GM19467 (cell line): ENCODE results near the gene LY6G5C.
"Not testable (repeated sequence)": the region's sequence is repeated elsewhere in the genome, so short reads cannot be mapped to it uniquely, and the experiment has no call there.

ENCODE experiments used
- ATAC-seq: cut with Tn5 transposase; IDR thresholded peaks from one replicate; pipeline ENCODE4 v1.9.1; 2021; ENCODE audit warnings: mild to moderate bottlenecking, moderate library complexity; ENCODE audit not compliant: unreplicated experiment

LY6G5C gene

DNA sequence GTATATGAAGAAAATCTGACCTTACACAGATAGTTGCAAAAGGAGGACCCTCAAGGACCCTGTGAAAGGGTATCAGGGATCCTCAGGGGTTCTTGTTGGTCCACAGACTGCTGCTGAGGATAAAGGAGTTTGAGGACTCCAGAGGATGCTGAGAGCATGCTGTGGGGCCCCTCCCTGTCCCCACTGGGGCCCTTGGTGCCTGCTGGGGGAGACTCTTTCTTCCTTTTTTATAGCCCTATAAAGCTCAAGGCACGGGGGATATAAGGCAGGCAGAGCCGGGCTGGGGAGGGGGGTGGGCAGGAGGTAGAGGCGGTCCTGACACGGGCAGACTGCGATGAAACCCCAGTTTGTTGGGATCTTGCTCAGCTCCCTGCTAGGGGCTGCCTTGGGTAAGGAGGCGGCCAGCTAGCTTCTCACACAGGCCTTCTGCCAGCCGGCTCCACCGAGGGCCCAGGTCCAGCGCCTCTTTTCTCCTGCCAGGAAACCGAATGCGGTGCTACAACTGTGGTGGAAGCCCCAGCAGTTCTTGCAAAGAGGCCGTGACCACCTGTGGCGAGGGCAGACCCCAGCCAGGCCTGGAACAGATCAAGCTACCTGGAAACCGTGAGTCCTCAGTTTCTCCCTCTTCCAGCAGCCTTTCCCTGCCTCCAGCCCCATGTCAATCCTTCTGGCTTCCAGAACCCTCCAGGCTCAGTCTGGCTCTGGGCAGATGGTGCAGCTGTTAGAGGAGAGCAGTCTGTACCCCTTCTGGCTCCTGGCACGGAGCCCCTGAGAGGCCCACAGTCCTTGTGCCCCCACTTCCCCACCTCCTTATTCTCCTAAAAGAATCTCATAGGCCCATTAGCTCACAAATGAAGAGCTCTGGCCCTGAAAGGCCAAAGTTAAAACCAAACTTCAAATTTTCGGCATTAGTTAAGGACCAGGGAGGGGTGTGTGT is 34.4 kb upstream of the LY6G5C start, which contains the start of gene LY6G6D:
Gene LY6G6D, plus strand, starts transcription at position 327 of the 937 bp plus-strand sequence. Its CDS starts 8 bp downstream, at position 335.
- ATAC-seq, result no peak

- ATAC-seq, result no peak
Measured at GRCh38 chr6:31713991-31714684, 33.3 kb upstream of the LY6G5C start.

GRCh38 chr6:31713465-31713864 is 32.6 kb upstream of the LY6G5C start:
- ATAC-seq, result no peak

- no peak for ATAC-seq
Measured at GRCh38 chr6:31712296-31712695, 31.4 kb upstream of the LY6G5C start.

DNA sequence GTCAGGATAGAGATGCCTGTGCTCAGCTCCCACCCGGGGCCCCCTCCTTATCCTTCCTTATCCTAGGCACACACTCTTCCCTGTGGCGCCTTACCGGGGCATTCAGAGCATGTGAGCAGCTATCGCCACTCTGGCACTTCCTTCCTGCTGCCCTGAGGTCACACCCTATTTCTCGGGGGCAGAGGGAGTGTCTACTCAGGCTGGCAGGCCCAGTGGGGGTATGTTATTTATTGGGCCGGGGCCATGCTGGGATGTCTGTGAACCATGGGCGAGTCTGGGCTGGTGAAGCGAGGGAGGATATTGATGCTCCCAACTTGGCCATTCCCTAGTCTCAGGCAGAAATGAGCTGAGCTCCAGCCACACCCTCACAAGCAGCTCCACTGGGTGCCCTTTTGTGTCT is 30.4 kb upstream of the LY6G5C start:
- no peak for ATAC-seq

GRCh38 chr6:31710523-31711219 is 29.8 kb upstream of the LY6G5C start:
- ATAC-seq, result no peak

GRCh38 chr6:31709157-31709556 is 28.3 kb upstream of the LY6G5C start:
- ATAC-seq, result not testable (repeated sequence)

GRCh38 chr6:31708224-31708623 is 27.4 kb upstream of the LY6G5C start:
- no peak for ATAC-seq

GRCh38 chr6:31707701-31708100 is 26.8 kb upstream of the LY6G5C start:
- no peak for ATAC-seq

DNA sequence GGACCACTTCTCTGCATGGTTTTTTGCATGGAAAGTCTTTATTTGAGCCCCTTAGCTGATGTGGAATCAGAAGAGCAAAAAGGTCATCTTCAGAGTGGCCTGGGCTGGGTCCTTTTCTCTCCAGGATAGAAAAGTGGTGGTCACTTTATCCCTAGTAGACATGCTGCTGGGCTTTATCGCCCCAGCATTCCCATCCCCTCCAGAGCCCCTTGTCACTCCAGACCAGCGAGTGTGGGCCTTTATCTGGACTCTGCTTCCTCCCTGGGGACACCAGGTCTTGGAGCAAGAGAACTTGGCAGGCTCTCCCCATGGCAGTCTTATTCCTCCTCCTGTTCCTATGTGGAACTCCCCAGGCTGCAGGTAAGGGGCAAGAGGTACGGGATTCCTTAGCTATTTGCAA is 25.7 kb upstream of the LY6G5C start, which contains the start of gene LY6G6F:
Gene LY6G6F, plus strand, starts transcription at position 268 of the 400 bp plus-strand sequence. Its CDS starts 41 bp downstream, at position 309.
- ATAC-seq, result no peak

DNA sequence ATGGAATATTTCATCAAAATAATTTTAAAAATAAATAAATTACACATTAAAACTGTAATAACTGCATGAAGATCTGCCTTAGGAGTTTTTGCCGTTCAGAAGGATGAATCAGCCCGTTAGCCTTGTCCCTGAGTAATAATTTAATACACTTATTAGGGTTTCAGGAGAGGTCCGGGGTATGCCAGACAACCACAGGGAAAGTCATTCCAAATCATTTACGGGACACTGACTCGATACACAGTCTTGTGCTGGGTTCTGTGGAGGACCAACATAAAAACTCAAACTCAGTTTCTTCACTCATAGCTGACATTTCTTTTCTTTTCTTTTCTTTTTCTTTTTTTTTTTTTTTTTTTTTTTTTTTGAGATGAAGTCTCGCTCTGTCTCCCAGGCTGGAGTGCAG is 25.1 kb upstream of the LY6G5C start:
- ATAC-seq, result no peak

DNA sequence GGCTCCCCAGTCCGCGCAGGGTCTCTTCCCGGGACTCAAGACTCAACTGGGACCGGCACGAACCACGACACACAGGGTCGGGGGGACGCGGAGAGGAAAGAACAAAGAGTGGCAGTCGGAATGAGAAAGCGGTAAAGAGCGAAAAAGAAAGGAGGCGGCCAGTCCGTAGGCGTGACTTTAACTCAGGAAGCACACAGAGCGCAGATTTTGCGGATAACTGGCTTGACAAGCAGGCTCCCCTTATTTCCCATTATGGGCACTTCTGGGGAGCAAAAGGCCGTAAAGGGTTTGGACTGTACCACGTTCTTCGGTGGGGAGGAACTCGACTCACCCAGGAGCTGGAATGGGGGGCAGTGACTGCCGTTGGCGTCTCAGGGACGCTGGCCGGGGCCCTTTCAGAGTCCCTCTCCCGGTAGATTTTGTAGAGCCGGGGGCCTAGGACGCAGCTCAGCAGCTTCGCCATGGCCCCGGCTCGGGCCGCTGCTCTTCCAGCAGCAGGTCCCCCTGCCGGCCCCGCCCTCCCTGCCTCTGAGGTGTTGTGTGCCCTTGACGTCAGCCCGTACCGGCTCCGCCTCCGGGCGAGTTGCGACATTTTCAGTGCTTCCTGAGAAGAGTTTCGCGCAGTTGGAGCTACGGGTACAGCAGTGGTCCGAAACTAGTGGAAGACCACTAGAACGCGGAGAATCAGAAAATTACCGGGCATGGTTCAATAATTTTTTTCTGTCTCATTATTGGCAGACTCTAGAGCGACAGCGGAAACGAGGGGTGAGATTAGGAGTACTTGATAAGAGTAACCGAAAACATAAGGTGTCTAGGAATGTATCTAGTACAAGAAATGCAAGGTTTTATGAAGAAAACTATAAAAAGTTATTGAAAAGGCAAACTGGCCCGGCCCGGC is 22.2 kb upstream of the LY6G5C start, which contains the start of gene ABHD16A:
Gene ABHD16A, minus strand, starts transcription at position 506 of the 898 bp plus-strand sequence. Its CDS starts 43 bp downstream, at position 463.
- peak; percentile 80 for ATAC-seq

DNA sequence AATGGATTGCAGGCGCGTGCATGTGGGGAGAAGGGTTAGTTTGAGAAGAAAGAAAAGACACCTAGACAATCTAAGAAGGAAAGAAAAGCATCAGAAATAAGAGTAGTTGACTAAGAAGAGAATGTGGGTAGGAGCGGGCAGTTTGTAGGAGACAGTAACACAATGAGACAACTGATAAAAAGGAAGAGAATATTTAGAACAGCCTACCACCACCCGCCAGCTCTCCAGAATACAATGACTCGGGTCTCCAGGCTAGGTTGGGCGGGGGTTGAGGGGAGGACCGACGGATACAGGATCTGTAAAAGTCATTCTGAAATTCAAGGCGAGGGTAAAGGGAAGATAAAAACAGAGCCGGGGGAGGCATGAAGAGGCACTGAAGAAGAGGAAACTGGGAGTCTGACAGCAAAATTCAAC is 21.5 kb upstream of the LY6G5C start:
- no peak for ATAC-seq

DNA sequence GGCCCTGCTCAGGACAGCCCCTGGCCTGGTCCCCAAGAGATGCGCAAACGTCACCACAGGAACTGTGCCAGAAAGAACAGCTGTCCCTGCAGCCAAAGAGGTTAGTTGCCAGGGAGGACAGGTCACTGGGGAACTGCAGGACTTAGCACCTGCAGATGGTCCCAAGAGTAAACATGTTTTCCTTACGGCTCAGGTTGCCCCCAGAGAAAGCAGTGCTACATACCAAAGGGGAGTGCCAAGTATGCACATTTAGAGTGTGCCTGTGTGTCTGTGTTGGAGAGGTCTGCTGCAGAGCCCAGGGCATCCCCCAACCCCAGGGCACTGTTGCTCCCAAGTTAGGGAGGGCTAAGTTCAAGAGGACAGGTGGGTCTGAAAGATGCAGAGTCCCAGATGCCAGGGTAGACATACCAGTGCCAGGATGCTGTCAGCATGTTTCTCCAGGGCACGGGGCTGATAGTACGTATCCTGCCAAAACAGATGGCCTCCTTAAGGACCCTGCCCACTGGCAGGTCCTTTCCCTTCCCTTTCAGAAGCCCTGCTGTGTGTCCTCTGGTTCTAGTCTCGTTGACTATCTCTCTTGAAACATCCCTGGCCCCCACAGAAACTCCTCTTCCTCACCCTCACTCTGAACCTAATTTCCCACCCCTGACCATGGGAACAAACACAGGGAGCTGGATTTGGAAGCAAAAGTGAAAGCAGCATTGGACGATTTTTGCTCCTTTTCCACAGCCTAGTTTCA is 21.0 kb upstream of the LY6G5C start:
- no peak for ATAC-seq

GRCh38 chr6:31700740-31701401 is 20.0 kb upstream of the LY6G5C start:
- ATAC-seq, result no peak

DNA sequence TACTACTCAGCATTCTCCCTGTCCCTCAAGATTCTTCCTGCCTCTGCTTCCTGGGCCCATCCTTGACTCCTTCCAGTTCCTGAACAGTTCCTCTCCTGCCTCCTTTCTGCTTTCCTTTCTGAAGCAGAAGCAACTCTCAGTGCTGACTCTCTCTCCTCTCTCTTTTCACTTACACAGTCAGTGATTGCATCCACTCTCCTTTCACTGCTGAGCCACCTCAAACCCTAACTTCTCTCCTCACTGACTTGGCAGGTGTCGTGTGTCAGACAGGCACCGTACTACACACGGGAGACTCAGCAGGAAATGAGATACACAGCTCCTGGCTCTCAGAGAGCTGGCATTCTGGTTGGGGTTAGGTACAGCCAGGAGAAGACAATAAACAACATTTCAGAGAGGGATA is 16.7 kb upstream of the LY6G5C start:
- ATAC-seq, result no peak

DNA sequence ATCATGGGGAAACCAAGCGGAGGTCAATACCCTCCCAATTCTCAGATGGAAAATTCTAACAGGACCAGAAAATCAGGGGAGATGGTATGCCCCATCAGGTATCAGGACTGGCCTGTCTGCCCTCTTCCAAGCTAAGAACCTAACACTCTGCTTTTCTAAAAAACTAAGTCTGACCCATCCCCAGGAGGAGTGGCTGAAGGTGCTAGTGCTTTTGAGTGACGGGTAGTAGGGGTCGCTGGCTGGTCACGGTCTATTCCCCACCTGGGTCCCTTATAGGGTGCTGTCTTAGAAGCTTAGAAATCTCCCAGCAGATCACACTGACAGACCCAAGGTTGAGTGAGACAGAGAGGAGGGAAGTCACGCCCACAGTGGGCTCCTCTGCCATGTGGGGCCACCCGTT is 12.7 kb upstream of the LY6G5C start:
- ATAC-seq, result no peak

DNA sequence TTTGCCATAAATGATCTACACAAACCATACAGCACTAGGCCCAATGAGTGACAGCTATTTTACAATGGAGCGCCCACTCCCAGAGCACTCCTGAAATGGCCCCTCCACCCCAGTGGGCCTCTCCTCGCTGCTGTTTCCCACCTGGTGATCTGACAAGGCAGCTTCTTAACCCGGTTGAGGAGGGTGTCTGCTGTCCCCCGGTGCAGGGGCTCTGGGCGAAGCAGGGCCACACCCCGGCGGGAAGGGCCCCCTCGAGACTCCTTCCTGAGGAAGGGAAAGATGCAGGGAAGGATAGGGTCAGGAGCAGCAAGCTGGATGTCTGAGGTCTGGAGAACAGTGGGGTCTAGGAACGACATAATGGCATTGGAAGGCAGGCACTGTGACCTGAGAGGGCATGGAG is 12.0 kb upstream of the LY6G5C start:
- no peak for ATAC-seq

- ATAC-seq, result no peak
Measured at GRCh38 chr6:31692353-31692752, 11.5 kb upstream of the LY6G5C start.
